Natural killer cell treated with Interleukin-12 subunit alpha and Interleukin-12 subunit beta and Interleukin-15 and Interleukin-18, amount 100 ng/mL, for 72 hours (primary cell): ENCODE results near the gene CADM2. TPM values are rescaled to one million over a fixed set of nuclear protein-coding genes. Genes with fewer than 3 reads are reported as not detected.
"Not testable (repeated sequence)": the region's sequence is repeated elsewhere in the genome, so short reads cannot be mapped to it uniquely, and the experiment has no call there.

Experiments used
- ATAC-seq, 2 donors: fragments of 150-1000 bp; cut with Tn5 transposase in 1 of 2; sonication (Bioruptor Pico), chemical (Tn5 transposase) in 1 of 2; 2 replicates each; pipeline ENCODE4 v1.10.0; 2021
- DNase-seq: peaks from one replicate; pipeline ENCODE4 v3.0.0; 2022; ENCODE audit warnings: low spot score
- H3K27ac Mint-ChIP-seq, 2 donors: 1 replicate in 1 of 2; 2 replicates in 1 of 2; pipeline ENCODE4 v1.8.0; 2022; ENCODE audit warnings: mixed read lengths in 2 of 2, mild to moderate bottlenecking in 1 of 2, moderate library complexity in 1 of 2
- H3K27me3 Mint-ChIP-seq, 2 donors: 1 replicate in 1 of 2; 2 replicates in 1 of 2; pipeline ENCODE4 v1.8.0; 2022; ENCODE audit warnings: mixed read lengths in 2 of 2
- H3K36me3 Mint-ChIP-seq: one replicate; pipeline ENCODE4 v1.8.0; 2022; ENCODE audit warnings: mixed read lengths
- H3K4me1 Mint-ChIP-seq, 2 donors: 1 replicate in 1 of 2; 2 replicates in 1 of 2; pipeline ENCODE4 v1.8.0; 2022; ENCODE audit warnings: low read depth in 2 of 2, mixed read lengths in 2 of 2, mild to moderate bottlenecking in 1 of 2
- H3K4me3 Mint-ChIP-seq: one replicate; pipeline ENCODE4 v1.8.0; 2022; ENCODE audit warnings: mixed read lengths
- H3K9me3 Mint-ChIP-seq: 2 replicates; pipeline ENCODE4 v1.8.0; 2022; ENCODE audit warnings: mixed read lengths
- total RNA-seq, 2 donors: library from RNA; stranded (reverse); gene quantifications; one replicate each; pipeline ENCODE4 v1.2.3, GENCODE V29; 2022

The CADM2 gene
- total RNA-seq, 2 donors from 2014 or later = not detected

GRCh38 chr3:85153279-85153678 lies 194.5 kb downstream of the CADM2 start:
- not testable (repeated sequence) for H3K4me3 Mint-ChIP-seq, ATAC-seq

GRCh38 chr3:85159376-85159775 lies 200.6 kb downstream of the CADM2 start:
- Mint-ChIP-seq H3K4me1 (no peaks in the 10 kb centered on the region), H3K27ac (no peak overlapping the region), H3K27me3 (no peaks in the 10 kb centered on the region), H3K36me3 (peaks cover 5% of the 10 kb centered on the region), H3K9me3 (peaks cover 14% of the 10 kb centered on the region), H3K4me3 (no peak overlapping the region)
- ATAC-seq = no peak
- DNase-seq = no peak

More at GRCh38 chr3:85153279-85153678, 194.5 kb downstream of the CADM2 start:
- not testable (repeated sequence) for H3K27ac Mint-ChIP-seq, H3K4me1 Mint-ChIP-seq, DNase-seq, H3K27me3 Mint-ChIP-seq
- Mint-ChIP-seq H3K9me3 (peaks cover 17% of the 10 kb centered on the region), H3K36me3 (peaks cover 11% of the 10 kb centered on the region)

GRCh38 chr3:85161544-85161943 lies 202.8 kb downstream of the CADM2 start:
- Mint-ChIP-seq H3K27ac (no peak overlapping the region), H3K36me3 (no peaks in the 10 kb centered on the region)

GRCh38 chr3:85162905-85163304 lies 204.1 kb downstream of the CADM2 start:
- DNase-seq (no peak), ATAC-seq (no peak)
- Mint-ChIP-seq H3K4me3 (no peak overlapping the region), H3K27ac (no peak overlapping the region), H3K9me3 (peaks cover 9% of the 10 kb centered on the region), H3K36me3 (no peaks in the 10 kb centered on the region), H3K4me1 (no peaks in the 10 kb centered on the region), H3K27me3 (no peaks in the 10 kb centered on the region)

More at GRCh38 chr3:85161544-85161943, 202.8 kb downstream of the CADM2 start:
- DNase-seq (no peak), ATAC-seq (no peak)
- no peak overlapping the region for H3K4me3 Mint-ChIP-seq
- peaks cover 9% of the 10 kb centered on the region for H3K9me3 Mint-ChIP-seq
- no peaks in the 10 kb centered on the region for H3K4me1 Mint-ChIP-seq
- no peaks in the 10 kb centered on the region for H3K27me3 Mint-ChIP-seq

GRCh38 chr3:85164436-85164835 lies 205.6 kb downstream of the CADM2 start:
- H3K9me3 Mint-ChIP-seq = peaks cover 6% of the 10 kb centered on the region
- no peak overlapping the region for H3K4me3 Mint-ChIP-seq
- DNase-seq (no peak), ATAC-seq (no peak)
- no peak overlapping the region for H3K27ac Mint-ChIP-seq
- H3K27me3 Mint-ChIP-seq = no peaks in the 10 kb centered on the region
- no peaks in the 10 kb centered on the region for H3K36me3 Mint-ChIP-seq
- no peaks in the 10 kb centered on the region for H3K4me1 Mint-ChIP-seq

GRCh38 chr3:85167576-85167975 lies 208.8 kb downstream of the CADM2 start:
- peaks cover 3% of the 10 kb centered on the region for H3K9me3 Mint-ChIP-seq
- H3K4me1 Mint-ChIP-seq = no peaks in the 10 kb centered on the region
- DNase-seq = no peak
- no peak overlapping the region for H3K27ac Mint-ChIP-seq
- no peak overlapping the region for H3K4me3 Mint-ChIP-seq
- H3K36me3 Mint-ChIP-seq = no peaks in the 10 kb centered on the region
- ATAC-seq = no peak
- H3K27me3 Mint-ChIP-seq = no peaks in the 10 kb centered on the region

GRCh38 chr3:85170646-85171045 lies 211.9 kb downstream of the CADM2 start:
- Mint-ChIP-seq H3K9me3 (peaks cover 14% of the 10 kb centered on the region), H3K27me3 (no peaks in the 10 kb centered on the region), H3K36me3 (no peaks in the 10 kb centered on the region), H3K4me3 (no peak overlapping the region), H3K27ac (no peak overlapping the region), H3K4me1 (no peaks in the 10 kb centered on the region)
- no peak for DNase-seq
- no peak for ATAC-seq

- H3K36me3 Mint-ChIP-seq = no peaks in the 10 kb centered on the region
- no peaks in the 10 kb centered on the region for H3K4me1 Mint-ChIP-seq
- no peaks in the 10 kb centered on the region for H3K27me3 Mint-ChIP-seq
- DNase-seq (no peak), ATAC-seq (no peak)
- H3K9me3 Mint-ChIP-seq = peaks cover 14% of the 10 kb centered on the region
- no peak overlapping the region for H3K4me3 Mint-ChIP-seq
- no peak overlapping the region for H3K27ac Mint-ChIP-seq
Measured at GRCh38 chr3:85171976-85172375, 213.2 kb downstream of the CADM2 start.

GRCh38 chr3:85176799-85177198 lies 218.0 kb downstream of the CADM2 start:
- H3K4me3 Mint-ChIP-seq = no peak overlapping the region

GRCh38 chr3:85182975-85183752 lies 224.4 kb downstream of the CADM2 start:
- H3K9me3 Mint-ChIP-seq = peaks cover 6% of the 10 kb centered on the region
- no peak for DNase-seq
- no peak overlapping the region for H3K4me3 Mint-ChIP-seq
- no peak for ATAC-seq
- no peaks in the 10 kb centered on the region for H3K27me3 Mint-ChIP-seq
- H3K27ac Mint-ChIP-seq = no peak overlapping the region
- no peaks in the 10 kb centered on the region for H3K4me1 Mint-ChIP-seq
- H3K36me3 Mint-ChIP-seq = no peaks in the 10 kb centered on the region

More at GRCh38 chr3:85176799-85177198, 218.0 kb downstream of the CADM2 start:
- H3K27ac Mint-ChIP-seq = no peak overlapping the region
- H3K36me3 Mint-ChIP-seq = no peaks in the 10 kb centered on the region
- no peaks in the 10 kb centered on the region for H3K27me3 Mint-ChIP-seq
- no peak for ATAC-seq
- no peaks in the 10 kb centered on the region for H3K4me1 Mint-ChIP-seq
- no peak for DNase-seq
- peaks cover 14% of the 10 kb centered on the region for H3K9me3 Mint-ChIP-seq

GRCh38 chr3:85185495-85185894 lies 226.7 kb downstream of the CADM2 start:
- H3K36me3 Mint-ChIP-seq = no peaks in the 10 kb centered on the region
- H3K27me3 Mint-ChIP-seq = no peaks in the 10 kb centered on the region
- no peaks in the 10 kb centered on the region for H3K4me1 Mint-ChIP-seq
- no peak for DNase-seq
- H3K9me3 Mint-ChIP-seq = peaks cover 6% of the 10 kb centered on the region
- H3K4me3 Mint-ChIP-seq = no peak overlapping the region
- no peak for ATAC-seq
- H3K27ac Mint-ChIP-seq = no peak overlapping the region

- H3K36me3 Mint-ChIP-seq = peaks cover 8% of the 10 kb centered on the region
- H3K4me1 Mint-ChIP-seq = no peaks in the 10 kb centered on the region
Measured at GRCh38 chr3:85189731-85190130, 230.9 kb downstream of the CADM2 start.

GRCh38 chr3:85193565-85193964 lies 234.8 kb downstream of the CADM2 start:
- H3K4me1 Mint-ChIP-seq = no peaks in the 10 kb centered on the region
- H3K9me3 Mint-ChIP-seq = peaks cover 9% of the 10 kb centered on the region
- ATAC-seq (no peak), DNase-seq (no peak)
- H3K36me3 Mint-ChIP-seq = peaks cover 8% of the 10 kb centered on the region
- H3K27me3 Mint-ChIP-seq = no peaks in the 10 kb centered on the region
- no peak overlapping the region for H3K4me3 Mint-ChIP-seq
- no peak overlapping the region for H3K27ac Mint-ChIP-seq

More at GRCh38 chr3:85189731-85190130, 230.9 kb downstream of the CADM2 start:
- no peak for ATAC-seq
- Mint-ChIP-seq H3K27me3 (no peaks in the 10 kb centered on the region), H3K9me3 (peaks cover 9% of the 10 kb centered on the region), H3K4me3 (no peak overlapping the region), H3K27ac (no peak overlapping the region)
- DNase-seq = no peak

GRCh38 chr3:85208650-85209049 lies 249.9 kb downstream of the CADM2 start:
- H3K27me3 Mint-ChIP-seq = no peaks in the 10 kb centered on the region
- no peak overlapping the region for H3K27ac Mint-ChIP-seq
- ATAC-seq = no peak
- no peak overlapping the region for H3K4me3 Mint-ChIP-seq
- peaks cover 3% of the 10 kb centered on the region for H3K36me3 Mint-ChIP-seq
- H3K9me3 Mint-ChIP-seq = peaks cover 20% of the 10 kb centered on the region
- DNase-seq = no peak
- no peaks in the 10 kb centered on the region for H3K4me1 Mint-ChIP-seq

- DNase-seq (no peak), ATAC-seq (no peak)
- H3K9me3 Mint-ChIP-seq = peaks cover 23% of the 10 kb centered on the region
- no peaks in the 10 kb centered on the region for H3K27me3 Mint-ChIP-seq
- H3K4me3 Mint-ChIP-seq = no peak overlapping the region
- no peaks in the 10 kb centered on the region for H3K4me1 Mint-ChIP-seq
- no peak overlapping the region for H3K27ac Mint-ChIP-seq
- H3K36me3 Mint-ChIP-seq = peaks cover 7% of the 10 kb centered on the region
Measured at GRCh38 chr3:85210540-85210939, 251.8 kb downstream of the CADM2 start.
